ENCODE measurements around the gene CPT1C.

Gene CPT1C

DNA sequence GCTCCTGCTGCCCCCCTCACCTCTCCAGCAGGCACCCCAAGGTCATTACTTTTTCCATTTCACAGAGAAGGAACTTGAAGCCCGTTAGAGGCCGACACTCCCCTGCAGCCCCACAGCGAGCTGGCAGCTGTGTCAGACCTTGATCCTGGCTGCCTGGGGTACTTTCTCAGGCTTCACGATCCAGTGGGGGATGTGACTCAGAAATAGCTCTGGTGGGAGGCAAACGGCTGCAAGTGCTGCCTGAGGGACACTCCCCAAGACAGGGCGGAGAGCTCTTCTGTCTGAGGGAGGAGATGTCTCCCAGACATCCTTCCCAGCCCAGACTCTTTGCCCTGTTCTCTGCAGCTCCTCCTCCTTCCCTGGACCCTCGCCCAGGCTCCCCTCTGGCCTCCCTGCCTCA is 67.4 kb downstream of the CPT1C start:
- DNase-seq (ENCODE audit: low read depth) = no peak

DNA sequence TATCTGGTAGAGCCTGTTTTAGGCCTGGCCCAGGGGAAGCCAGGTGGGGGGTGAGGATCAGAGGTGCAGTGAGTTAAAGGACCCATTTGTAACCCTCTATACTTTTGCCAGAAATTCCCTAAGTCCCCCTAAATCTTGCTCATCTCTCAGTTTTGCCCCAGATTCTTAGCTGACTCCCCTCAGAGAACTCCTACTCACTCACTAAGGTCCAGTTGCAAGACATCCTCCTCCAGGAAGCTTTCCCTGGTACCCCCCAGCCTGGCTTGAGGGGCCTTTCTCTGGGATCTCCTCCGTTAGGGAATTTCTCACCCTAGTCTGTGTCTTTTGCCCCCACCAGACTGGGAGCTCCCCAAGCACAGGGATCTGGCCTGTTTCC is 70.3 kb downstream of the CPT1C start:
- no peak for DNase-seq (ENCODE audit: low read depth)

DNA sequence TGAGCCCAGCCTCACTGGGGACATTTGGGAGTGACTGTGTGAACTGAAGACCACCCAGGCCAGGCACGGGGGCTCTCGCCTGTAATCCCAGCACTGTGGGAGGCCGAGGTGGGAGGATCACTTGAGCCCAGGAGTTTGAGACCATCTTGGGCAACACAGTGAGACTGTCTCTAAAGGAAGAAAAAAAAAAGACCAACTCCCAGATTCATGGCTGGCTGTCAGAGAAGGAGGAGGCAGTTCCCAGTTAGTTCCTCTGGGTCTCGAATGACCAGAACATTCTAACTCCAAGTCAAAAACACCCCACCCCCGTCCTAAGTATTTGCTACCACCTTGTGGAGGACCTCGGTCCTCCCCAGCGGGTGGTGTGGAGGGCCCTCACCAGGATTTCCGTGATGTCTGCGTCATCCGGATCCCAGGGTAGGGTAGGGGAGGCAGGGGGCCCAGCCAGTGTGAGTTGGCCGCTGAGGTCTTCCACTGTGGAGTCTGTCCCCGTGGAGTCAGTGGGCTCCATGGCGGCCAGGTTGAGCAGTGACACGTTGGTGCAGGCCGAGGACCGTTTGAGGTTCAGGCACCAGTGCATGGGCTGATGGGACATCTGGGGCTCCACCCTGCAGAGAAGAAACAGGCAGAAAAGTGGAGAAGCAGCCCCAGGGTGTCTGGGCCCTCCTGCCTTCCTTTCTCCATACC is 70.9 kb downstream of the CPT1C start:
- DNase-seq (ENCODE audit: low read depth) = no peak

DNA sequence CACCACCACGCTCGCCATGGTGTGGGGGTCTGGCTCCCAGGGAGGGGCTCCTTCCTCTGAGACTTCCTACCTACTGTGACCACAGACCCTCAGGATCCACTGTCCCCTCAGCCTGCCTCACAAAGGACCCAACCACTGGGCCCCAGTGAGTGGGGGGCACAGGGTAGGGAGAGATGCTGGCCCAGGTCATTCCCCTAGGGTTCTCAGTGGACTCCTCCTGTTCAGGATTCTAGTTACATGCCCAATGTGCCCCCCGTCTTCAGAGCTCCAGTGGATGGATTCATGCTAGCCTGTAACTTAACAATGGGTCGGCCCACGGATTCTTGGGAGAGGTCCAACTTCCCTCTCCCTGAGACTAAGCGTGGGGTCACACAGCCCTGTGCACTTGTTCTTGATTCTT is 72.3 kb downstream of the CPT1C start, which contains the start of gene TSKS:
TSS of gene TSKS (minus strand) at position 77 of the 400 bp plus-strand sequence. CDS start at position 18, 59 bp downstream.
- no peak for DNase-seq (ENCODE audit: low read depth)

Data from stimulated activated CD8-positive, alpha-beta memory T cell treated with anti-CD3 and anti-CD28 coated beads, Interleukin-15, amount 100 ng/mL, for 24 hours (primary cell).